ENCODE results near the gene TTC34.

Gene TTC34, protein sequence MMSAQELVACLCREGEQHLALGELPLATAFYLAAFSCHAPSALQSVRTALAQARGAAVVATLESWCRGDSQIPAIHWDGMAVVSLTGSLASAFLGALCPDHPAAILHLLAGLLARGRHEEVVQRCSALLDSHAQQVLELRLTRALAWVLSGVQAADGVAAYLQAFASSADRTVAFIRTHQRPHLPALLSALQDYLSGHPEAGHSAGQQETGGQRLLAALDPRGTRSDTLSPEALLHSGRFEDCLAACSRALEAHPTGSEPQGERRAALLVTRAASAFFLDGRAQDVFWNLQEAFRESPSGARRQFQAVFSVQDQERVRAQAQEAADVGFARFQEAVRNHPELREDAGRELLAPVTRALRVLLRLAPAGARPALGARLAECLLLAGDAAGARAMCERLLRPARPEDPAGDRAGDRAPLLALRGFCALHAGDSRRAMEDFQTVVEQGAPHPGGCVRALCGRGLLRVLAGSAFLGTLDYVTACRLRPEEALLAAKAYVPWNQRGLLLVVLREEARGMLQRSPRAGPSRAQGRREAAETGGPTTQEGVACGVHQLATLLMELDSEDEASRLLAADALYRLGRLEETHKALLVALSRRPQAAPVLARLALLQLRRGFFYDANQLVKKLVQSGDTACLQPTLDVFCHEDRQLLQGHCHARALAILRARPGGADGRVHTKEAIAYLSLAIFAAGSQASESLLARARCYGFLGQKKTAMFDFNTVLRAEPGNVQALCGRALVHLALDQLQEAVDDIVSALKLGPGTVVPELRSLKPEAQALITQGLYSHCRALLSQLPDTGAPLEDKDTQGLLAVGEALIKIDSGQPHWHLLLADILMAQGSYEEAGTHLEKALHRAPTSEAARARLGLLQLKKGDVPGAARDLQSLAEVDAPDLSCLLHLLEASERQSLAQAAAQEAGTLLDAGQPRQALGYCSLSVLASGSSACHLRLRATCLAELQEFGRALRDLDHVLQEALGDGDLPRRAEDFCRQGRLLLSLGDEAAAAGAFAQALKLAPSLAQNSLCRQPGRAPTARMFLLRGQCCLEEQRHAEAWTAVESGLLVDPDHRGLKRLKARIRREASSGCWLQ

DNA sequence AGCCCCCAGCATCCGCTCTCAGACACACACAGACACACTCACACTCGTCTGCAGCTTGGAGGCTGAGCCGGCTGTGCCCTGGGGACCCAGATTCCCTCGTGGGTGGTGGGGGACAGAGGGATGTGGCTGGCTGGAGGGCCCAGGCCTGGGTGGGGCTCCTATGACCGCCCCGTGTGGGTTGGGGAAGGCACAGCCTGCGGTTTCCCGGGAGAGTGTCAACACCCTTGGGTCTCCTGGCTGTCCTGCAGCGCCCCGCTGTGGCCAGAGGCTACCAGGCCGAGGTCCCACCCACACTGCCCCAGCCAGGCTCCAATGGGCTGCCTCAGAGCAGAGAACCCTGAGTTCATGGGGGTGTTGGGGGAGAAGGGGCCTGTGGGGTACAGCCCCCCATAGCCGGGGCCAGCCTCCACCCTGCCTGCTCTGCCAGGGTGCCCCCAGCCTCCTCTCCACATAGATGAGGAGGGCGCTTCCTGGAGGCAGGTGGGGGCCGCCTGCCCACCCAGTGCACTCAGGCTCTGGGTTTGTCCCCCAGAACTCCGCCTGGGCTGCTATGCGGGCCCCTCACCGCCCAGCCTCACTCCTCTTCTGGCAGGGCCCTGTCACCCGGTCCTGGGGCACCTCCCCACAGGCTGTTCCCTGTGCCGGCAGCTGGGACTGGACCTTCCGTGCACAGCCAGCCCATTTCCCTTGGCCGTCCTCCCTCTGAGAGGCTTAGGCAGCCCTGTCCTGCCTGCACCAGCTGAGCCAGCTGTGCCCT lies at the start of gene TTC34:
TTC34 (minus strand) TSS at position 159 of the 757 bp plus-strand sequence. CDS start 866 bp downstream, outside the sequence.
- peak; percentile 45 for DNase-seq

DNA sequence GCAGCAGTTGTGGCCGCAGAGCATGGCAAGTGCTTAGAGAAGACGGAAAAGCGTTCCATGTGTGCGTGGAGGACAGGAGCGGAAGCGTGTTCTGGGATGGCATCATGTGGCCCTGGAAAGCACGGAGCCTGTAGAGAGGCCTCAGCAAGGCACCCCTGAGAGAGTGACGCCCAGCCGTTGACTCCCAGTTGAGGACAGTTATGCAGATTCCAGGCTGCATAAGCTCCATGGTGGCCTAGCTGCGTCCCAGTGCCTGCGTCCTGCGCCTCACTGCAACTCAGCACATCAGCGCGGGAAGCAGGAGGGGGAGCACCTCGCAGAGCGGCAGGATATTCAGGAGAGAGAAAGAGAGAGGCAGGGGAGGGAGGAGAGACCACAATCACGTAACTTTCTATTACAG lies 49.0 kb upstream of the TTC34 start:
- no peak for DNase-seq

DNA sequence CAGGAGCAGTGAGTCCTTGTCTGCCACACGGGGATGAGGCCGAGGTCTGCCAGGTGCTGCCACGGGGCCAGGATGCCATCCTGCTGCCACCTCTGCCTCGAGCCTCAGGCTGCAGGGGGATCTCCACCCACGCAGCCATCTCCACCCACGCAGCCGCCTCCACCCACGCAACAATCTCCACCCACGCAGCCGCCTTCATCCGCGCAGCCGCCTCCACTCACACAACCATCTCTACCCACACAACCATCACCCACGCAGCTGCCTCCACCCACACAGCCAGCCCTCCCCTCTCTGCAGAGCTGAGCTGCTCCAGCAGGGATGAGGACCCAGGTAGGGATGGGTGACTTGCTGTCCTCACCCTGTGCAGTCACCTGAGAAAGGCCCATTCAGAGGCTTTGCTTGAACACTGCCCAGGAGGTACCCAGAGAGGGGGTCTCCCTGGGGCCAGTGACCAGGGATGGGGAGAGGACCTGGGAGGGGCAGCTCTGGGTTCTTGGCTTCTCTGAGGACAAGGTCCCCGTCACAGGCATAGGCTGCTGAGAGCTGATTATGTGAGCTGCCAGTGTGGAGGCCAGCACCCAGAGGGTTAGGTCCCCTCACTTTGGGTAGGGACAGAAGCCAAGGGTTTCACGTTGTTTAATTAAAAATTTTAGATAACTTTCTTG lies 46.6 kb upstream of the TTC34 start:
- no peak for DNase-seq

DNA sequence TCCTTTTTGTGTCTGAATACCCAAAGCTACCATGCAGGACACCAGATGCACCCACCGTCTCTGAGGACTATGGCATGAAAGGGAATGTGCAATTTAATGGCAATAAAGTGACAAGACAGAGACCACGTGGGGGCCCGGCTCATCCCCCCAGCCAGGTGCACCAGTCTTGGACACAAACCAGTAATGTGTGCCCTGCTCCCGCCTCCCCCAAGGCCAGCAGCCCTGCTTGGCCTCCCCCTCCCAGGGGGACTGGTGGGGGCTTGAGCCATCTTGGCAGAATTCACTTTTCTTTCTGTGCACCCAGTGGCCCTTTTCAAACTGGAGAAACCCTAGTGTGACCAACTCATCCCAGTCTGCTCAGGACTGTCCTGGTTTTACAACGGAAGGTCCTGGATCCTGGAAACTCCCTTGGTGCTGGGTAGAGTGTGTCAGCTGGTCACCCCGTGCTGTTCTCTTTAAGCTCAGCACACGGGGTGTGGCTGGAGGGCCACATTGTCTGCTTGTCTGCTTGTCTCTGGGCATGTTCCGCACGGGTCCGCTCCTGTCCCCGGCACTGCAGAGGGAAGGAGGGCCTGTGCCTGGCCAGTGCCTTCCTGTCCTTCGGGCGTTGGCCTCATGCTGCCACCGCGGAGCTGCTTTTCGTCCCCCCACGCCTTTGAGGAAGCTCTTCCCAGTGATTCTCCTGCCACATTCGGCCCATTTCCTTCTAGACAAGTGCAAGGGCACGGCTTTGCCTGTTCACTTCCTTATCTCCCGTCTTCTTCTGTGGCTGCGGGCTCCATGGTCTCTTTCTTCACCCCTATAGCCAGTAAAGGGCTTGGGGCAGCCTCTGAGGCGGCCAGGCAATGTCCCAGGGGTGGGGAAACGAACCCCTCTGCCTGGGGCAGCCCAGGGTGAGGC lies 45.8 kb upstream of the TTC34 start:
- no peak for DNase-seq

DNA sequence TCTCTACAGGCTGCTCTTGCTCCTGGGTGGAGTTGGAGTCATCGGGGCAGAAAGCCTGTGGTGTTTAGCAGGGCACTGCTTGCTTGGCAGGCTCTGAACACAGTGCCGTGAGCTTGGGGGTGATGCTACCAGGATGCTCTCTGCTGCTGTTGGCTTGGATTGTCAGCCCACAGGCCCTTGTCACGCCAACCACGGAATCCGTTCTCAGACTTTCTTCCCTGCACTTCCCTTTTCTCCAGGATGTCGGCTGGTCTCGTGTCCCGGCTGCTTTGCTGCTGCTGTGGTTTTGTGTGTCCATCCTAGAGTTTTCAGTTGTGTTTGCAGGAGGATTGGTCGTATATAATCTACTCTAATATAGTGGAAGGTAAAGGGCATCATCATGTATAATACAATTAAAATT lies 44.4 kb upstream of the TTC34 start:
- peak; percentile 2 for DNase-seq

DNA sequence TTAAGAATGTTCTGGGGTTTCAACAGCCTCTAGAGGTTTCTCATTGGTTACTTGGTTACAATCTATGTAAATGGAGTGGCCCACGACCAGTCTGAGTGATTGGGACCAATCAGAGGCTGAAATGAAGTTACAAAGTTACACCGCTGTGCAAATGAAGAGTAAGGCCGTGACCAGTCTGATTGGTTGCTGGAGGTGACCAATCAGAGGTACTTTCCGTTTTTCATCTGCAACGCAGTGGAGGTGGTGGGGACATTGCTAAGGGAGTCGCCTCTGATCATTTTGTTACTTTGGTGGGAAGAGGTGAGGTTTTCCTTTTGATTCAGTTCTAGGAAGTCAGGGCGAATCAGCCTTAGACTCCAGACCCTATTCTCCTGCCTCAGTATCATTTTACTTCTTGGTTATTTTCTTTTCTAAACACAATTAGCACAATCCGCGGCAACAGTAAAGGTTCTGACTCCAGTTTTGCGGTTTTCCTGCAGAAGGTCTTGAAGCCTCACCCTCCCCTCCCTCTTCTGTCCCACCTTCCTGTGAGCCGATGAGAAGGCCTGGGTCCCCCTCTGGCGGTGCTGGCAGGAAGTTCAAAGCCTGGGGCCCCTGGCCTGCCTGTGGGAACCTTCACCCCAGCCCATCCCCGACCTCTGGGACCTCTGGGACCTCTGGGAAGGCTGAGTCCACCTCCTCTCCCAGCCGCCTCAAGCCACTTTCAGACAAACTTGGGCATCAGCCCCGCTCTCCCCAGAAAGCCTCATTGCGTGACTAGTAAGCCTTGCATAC lies 38.7 kb upstream of the TTC34 start:
- no peak for DNase-seq

DNA sequence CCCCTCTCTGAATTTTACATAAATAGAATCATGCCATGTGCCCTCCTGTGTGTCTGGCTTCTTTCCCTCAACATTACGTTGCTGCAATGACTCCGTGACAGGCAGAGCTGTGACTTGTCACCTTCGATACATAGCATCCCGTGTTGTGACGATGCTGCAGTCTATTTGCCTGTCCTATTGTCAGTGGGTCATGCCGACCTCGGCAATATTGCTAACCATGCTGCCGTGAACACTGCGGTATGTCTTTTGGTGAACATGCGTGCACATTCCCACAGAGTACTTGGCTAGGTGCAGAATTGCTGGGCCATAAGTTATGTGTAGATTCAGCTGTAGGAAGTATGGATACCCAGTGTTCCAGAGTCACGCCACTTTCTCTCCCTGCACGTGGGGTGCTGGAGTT lies 36.3 kb upstream of the TTC34 start:
- DNase-seq: no peak

DNA sequence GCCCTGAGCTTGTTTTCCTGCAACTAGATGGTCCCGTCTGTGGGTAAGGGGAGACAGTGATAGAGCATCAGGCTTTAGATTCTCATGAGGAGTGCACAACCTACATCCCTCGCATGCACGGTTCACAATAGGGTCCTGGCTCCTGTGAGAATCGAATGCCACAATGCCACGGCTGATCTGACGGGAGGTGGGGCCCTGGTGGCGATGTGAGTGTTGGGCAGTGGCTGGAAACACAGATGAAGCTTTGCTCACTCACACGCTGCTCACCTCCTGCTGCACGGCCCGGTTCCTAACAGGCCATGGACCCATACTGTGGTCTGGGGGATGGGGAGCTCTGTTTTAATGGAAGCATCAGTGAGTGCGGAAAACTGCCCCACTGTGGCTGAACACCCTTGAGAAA lies 35.8 kb upstream of the TTC34 start:
- DNase-seq: no peak

DNA sequence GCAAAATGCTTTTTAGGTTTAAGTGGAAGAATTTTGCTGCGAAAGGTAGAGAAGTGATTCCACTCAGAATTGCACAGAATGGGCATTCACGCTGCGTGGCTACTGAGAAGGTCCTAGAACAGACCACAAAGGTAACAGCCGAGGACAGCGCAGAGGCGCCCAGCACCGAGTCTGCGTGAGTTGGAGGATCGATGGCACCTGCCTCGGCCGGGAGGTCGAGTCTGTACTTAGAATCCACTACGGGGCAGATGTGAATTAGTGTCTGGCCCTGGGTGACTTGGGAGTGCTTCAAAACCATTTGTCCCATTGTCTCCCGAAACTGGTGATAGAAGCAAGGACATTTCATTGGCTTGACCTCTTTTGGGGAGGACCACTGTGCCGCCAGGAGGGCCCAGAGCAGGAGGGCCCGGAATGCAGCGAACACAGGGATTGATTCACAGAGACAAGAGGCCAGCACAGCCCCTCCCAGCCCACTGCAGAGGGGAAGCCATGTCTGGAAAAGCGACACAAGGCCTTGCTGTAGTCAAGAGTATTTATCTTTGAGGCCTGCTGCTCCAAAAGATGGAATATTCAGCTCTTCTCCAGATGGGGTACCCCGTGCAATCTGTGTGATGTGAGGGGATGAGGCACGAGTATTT lies 35.0 kb upstream of the TTC34 start:
- DNase-seq: no peak

DNA sequence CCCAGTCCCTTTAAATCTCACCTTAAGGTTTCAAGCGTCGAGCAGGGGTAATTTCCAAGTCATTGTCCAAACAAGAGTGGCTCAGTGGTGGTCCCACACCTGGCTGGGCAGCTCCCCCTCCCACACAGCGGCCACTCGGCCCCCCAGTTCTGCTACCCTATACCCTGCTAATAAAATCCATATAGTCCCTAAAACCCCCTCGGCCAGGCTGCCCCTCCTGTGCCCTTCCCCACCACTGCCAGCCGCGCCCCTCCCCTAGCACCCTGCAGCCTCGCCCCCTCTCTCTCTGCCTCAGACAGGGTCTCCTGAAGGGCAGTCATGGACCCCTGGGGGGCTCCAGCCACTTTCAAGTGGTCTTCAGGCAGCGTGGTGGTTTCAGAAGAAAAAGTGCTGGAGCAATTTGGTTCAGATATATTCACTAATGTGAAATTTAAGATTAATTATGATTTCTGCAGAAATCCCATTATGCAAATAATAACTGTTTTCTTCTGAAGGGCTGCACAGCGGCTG lies 34.2 kb upstream of the TTC34 start:
- no peak for DNase-seq

DNA sequence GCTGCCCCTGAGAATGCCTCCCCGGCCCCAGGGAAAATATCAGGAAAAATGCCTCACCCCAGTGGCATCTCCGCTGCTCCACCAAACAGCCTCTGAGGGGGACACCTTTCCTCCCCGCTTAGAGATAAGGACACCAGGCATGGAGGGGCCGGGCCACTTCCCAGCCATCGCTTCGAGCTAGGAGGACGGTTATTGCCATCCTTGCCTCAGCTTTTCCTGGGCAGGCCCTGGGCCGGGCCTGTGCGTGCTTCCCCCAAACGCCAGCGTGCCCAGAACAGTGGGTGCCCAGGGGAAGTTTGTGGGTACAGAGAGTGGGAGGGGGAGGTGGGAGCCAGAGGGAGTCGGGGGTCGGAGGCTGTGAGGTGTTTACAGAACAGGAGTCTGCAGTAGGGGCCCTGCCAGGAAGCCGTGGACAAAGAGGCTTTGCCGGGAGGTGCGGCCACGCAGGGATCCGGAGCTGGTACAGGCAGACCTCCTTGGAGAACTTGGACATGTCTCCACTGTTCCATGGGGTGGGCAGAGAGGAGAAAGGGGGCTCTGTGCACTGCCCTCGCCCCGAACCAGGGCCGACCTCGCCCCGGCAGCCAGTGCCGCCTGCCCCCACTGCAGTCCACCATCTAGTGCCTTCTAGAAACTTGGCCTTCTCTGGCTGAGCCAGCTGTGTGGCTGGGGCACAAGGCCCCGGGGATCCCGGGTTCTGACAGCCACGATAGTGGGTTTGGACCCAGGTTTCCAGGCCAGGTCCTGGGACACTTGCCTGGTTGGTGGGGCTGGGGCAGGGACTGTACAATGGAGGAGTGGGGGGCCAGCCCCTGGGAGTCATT lies 33.5 kb upstream of the TTC34 start:
- DNase-seq: no peak

DNA sequence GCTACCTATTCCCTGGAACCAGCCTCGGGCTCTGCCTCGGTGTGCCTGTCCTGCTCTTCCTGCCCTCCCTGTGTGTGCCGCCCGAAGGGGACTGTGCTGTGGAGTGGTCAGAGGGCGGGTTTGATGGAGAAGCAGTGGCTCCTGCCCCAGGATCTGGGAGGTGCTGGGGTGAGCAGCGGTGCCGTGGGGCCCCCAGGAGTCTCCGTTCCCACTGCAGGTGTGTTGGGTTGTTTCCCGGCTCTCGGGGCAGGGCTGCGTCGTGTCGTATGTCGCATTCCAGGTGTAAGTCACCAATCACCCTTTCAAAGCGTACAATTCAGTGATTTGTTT lies 32.6 kb upstream of the TTC34 start:
- no peak for DNase-seq

DNA sequence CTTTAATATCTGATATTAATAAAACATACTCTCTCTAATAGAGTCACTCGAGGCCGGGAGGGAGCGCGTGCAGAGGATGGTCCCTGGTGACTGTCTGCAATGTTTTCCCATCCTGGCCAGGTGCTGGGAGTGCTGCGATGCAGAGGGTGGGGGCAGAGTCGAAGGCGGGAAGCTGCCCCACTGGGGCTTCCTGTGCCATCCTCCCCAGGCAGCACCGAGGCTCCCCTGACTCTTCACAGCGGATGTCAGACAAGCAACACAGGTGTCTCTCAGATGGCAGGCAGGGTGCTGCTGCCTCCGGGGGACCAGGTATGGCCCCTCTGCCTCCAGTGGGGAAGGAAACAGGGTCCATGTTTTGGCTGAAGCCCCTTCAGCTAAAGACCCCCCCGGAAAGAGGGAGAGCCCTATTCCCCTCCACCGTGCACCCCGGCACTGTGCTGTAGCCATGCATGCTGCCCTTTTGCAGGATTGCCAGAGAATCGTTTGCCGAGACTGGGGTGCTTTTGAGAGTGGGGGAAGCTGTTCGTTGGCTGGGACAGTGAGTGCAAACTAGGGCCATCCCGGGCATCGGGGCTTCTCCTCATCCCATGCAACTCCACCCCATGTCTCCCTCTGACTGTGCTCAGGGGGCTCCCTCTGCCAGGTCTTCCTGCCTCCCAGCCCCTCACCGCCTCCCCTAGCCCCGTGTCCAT lies 32.1 kb upstream of the TTC34 start:
- no peak for DNase-seq

DNA sequence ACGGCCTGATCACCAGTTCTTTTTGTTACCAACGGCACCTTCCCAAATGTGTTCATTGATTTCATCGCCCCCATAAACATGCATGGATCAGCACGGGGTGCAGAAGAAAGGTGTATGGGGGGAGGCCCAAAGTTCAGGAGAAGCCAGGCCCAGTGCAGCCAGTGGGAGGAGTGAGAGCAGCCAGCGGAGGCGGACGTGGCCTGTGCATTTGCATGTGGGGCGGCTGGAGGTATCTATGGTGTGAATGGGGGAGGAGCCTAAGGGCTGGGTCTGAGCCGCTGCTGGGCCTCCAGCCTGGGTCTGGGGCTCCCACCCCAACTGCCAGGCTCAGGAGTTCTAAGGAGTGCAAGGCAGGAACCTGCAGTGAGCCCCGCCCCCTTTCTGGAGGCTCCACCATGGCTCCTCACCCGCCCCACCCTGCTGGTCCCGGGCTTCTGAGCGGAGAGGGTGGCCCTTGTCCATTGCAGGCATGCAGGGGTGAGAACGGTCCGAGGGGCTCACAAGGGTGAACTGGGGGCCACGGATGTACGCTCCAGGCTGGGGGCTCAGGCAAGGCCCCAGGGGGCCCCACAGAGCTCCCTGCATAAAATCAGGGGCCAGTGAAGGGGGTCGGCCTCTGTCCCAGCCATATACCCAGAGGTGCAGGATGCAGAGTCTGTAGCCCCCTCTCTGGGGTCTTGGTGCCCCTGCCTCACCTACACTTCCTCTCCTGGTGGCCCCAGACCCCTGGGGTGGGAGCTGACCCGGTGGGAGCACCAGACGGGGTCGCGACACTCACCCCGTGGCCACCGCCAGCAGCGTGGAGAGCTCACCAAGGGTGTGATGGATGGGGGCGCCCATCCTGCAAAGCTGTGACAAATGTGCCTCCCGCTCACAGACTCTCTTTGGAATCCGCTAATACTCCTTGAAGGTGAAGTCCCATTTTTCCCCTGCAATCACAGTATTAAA lies 31.3 kb upstream of the TTC34 start:
- DNase-seq: no peak

DNA sequence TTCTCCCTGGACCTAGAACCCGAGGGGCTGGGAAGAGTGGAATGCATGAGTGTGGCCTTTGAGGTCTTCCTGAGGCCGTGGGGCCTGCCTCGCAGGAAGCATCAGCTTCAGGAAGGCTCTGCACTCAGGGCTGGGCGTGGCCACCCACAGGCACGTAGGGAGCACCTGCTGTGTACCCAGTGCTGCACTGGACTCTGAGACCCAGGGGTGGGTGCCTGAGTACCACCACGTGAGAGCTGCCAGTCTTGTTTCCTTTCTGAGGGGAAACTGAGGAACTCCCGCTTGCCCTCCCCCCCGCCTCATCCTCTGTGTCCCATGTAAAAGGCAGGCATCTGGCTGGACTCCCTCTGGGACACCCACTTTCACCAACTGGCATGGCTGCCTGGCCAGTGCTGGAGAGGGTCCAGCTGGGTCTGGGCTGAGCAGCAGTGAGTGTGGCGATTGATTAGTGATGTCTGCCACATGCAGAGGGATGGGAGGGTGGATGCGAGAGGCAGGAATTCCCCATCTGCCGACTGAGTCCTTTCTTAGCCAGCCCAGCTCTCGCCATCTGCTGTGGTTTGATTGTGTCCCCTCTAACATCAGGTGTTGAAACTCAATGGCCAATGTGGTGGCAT lies 30.2 kb upstream of the TTC34 start:
- no peak for DNase-seq

DNA sequence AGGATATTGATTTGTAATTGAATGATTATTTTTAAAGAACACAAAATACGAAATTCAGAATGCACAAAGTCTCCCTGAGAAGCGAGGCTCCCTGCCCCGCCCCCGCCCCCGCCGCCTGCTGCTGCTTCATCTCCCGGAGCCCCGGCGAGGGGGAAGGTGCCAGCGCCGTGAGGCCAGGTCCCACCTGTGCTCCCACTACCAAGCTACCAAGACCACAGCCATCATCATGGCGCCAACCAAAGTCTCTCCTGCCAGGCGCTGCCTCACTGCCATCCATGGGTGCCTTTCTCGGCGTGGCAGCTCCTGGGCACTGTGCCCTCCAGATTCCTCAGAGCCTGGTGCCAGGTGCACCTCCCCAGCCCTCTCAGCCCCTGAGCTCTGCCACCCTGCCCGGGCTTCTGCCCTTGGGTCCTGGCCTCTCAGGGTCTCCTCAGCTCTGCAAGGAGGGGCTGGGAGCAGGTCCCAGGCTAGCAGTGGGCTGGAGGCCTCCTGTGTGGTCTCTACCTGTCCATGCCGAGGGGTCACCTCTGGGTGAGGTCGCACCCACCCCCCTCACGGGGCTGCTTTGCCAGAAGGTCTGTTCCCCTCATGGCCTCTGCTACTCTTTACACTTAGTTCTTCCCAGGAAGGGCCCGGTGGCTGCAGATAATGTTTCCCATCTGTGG lies 29.4 kb upstream of the TTC34 start:
- no peak for DNase-seq

Data from NCI-H69 (cell line).